ENCODE results near the gene CNNM2. TPM values are rescaled to one million over a fixed set of nuclear protein-coding genes. Genes with fewer than 3 reads are reported as not detected.
A peak's percentile ranks its signal among the peaks of the same experiment; 100 is the strongest.

The CNNM2 gene
- total RNA-seq, 2 donors from 2014 or later = 14.7 to 17.9 TPM

DNA sequence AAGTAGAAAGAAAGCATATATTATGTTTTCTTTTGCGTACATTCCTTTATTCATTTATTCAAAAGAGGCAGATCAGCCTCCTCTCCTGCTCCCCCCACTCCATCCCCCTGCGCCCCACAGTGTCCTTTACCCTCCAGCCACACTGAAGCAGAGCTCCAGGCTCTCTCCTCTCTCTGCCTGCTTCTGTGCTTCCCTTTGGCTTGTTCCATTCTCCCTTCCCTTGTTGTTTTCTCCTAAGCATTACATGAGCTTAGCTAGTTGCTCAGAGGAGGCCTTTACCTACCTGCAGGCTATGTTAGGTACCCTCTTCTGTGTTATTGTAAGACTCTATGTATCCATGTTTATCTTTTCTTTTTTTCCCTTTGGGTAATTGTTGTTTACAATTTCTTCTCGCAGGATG lies 27.4 kb downstream of the CNNM2 start:
- Histone ChIP-seq H3K27ac (ENCODE audit: low read depth, low read length) (no peak overlapping the region), H3K36me3 (ENCODE audit: control insufficient read depth, insufficient read depth, low read length) (no peaks in the 10 kb centered on the region), H3K4me3 (ENCODE audit: low read length) (no peak overlapping the region), H3K27me3 (ENCODE audit: control insufficient read depth, insufficient read depth, low read length, poor library complexity, severe bottlenecking) (no peaks in the 10 kb centered on the region), H3K9me3 (ENCODE audit: control insufficient read depth, low read length) (no peaks in the 10 kb centered on the region), H3K9ac (ENCODE audit: extremely low read depth, low read length, poor library complexity, severe bottlenecking) (no peak overlapping the region), H3K4me1 (ENCODE audit: control insufficient read depth, insufficient read depth, low read length) (peaks cover 4% of the 10 kb centered on the region)
- peaks cover 18% of the 10 kb centered on the region for H3K4me1 Mint-ChIP-seq
- H3K27ac Mint-ChIP-seq = peak overlapping the region; percentile 20
- no peak for DNase-seq
- WGBS, 2 experiments (ENCODE audit: insufficient coverage in 1 of 2, insufficient read length in 1 of 2) = 86 to 93% methylated on average over 1 to 3 of the region's 3 CpGs
- H3K36me3 Mint-ChIP-seq (ENCODE audit: low read depth) = no peaks in the 10 kb centered on the region
- TF ChIP-seq, protein P1, sequence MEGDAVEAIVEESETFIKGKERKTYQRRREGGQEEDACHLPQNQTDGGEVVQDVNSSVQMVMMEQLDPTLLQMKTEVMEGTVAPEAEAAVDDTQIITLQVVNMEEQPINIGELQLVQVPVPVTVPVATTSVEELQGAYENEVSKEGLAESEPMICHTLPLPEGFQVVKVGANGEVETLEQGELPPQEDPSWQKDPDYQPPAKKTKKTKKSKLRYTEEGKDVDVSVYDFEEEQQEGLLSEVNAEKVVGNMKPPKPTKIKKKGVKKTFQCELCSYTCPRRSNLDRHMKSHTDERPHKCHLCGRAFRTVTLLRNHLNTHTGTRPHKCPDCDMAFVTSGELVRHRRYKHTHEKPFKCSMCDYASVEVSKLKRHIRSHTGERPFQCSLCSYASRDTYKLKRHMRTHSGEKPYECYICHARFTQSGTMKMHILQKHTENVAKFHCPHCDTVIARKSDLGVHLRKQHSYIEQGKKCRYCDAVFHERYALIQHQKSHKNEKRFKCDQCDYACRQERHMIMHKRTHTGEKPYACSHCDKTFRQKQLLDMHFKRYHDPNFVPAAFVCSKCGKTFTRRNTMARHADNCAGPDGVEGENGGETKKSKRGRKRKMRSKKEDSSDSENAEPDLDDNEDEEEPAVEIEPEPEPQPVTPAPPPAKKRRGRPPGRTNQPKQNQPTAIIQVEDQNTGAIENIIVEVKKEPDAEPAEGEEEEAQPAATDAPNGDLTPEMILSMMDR (conservative IDR thresholded peaks at IDR 0.05) = no peak
- no peaks in the 10 kb centered on the region for H3K27me3 Mint-ChIP-seq (ENCODE audit: insufficient read depth)
- no peaks in the 10 kb centered on the region for H3K9me3 Mint-ChIP-seq
- H3K4me3 Mint-ChIP-seq = no peak overlapping the region

DNA sequence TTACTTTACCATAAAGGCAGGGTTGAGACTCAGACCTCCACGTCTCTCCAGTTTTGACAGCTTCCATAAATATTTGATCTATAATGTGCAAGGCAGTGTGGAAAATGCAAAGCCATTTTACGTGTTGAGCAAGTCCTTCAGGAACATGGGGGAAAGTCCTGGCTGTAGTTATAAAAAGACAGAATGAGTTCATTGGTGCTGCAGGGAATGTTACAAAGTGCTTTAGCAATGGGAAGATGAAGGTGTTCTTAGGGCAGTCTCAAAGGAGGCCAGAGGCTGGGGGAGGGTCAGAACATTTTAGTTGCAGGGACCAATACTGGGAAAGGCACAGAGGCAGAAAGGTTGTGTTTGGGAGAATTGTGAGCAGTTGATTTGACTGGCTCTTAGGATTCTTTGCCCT lies 27.9 kb downstream of the CNNM2 start:
- no peaks in the 10 kb centered on the region for H3K36me3 Mint-ChIP-seq (ENCODE audit: low read depth)
- peak overlapping the region; percentile 20 for H3K27ac Mint-ChIP-seq
- no peak overlapping the region for H3K4me3 Mint-ChIP-seq
- H3K36me3 ChIP-seq (ENCODE audit: control insufficient read depth, insufficient read depth, low read length) = no peaks in the 10 kb centered on the region
- peaks cover 18% of the 10 kb centered on the region for H3K4me1 Mint-ChIP-seq
- H3K4me1 ChIP-seq (ENCODE audit: control insufficient read depth, insufficient read depth, low read length) = peaks cover 4% of the 10 kb centered on the region
- H3K27me3 ChIP-seq (ENCODE audit: control insufficient read depth, insufficient read depth, low read length, poor library complexity, severe bottlenecking) = no peaks in the 10 kb centered on the region
- no peak overlapping the region for H3K27ac ChIP-seq (ENCODE audit: low read depth, low read length)
- WGBS, 2 experiments (ENCODE audit: insufficient coverage in 1 of 2, insufficient read length in 1 of 2) = 80 to 100% methylated on average over 2 of the region's 2 CpGs
- no peak overlapping the region for H3K9ac ChIP-seq (ENCODE audit: extremely low read depth, low read length, poor library complexity, severe bottlenecking)
- H3K4me3 ChIP-seq (ENCODE audit: low read length) = no peak overlapping the region
- DNase-seq = no peak
- H3K9me3 Mint-ChIP-seq = no peaks in the 10 kb centered on the region
- H3K27me3 Mint-ChIP-seq (ENCODE audit: insufficient read depth) = no peaks in the 10 kb centered on the region
- TF ChIP-seq, protein P1 (conservative IDR thresholded peaks at IDR 0.05) = no peak
- H3K9me3 ChIP-seq (ENCODE audit: control insufficient read depth, low read length) = no peaks in the 10 kb centered on the region

DNA sequence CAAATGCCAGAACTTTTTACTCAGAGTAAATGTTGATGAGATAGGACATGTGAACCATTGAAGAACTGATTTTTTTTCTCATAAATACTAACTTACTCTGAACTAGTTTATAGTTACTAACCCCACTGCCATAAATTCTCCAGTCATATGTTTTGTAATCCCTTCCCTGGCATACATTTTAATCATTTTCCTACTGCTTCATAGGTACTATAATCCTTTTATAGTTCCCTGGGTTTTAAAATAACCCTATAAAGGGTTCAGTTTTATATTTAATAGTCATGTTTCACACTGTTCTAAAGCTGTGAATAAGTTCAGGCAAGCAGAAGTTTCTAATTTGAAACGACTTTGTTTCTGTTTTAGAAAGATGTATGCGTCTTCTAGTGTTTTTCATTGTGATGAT lies 28.9 kb downstream of the CNNM2 start:
- Histone ChIP-seq H3K4me3 (ENCODE audit: low read length) (no peak overlapping the region), H3K36me3 (ENCODE audit: control insufficient read depth, insufficient read depth, low read length) (no peaks in the 10 kb centered on the region), H3K9me3 (ENCODE audit: control insufficient read depth, low read length) (no peaks in the 10 kb centered on the region), H3K27ac (ENCODE audit: low read depth, low read length) (no peak overlapping the region), H3K27me3 (ENCODE audit: control insufficient read depth, insufficient read depth, low read length, poor library complexity, severe bottlenecking) (no peaks in the 10 kb centered on the region), H3K9ac (ENCODE audit: extremely low read depth, low read length, poor library complexity, severe bottlenecking) (no peak overlapping the region), H3K4me1 (ENCODE audit: control insufficient read depth, insufficient read depth, low read length) (peaks cover 4% of the 10 kb centered on the region)
- TF ChIP-seq, protein P1 (conservative IDR thresholded peaks at IDR 0.05) = no peak
- Mint-ChIP-seq H3K27me3 (ENCODE audit: insufficient read depth) (no peaks in the 10 kb centered on the region), H3K36me3 (ENCODE audit: low read depth) (no peaks in the 10 kb centered on the region), H3K4me1 (peaks cover 18% of the 10 kb centered on the region), H3K9me3 (no peaks in the 10 kb centered on the region), H3K27ac (no peak overlapping the region), H3K4me3 (no peak overlapping the region)
- no peak for DNase-seq
- 96 to 97% methylated on average over 2 of the region's 2 CpGs for WGBS, 2 experiments (ENCODE audit: insufficient coverage in 1 of 2, insufficient read length in 1 of 2)
